PC-9 (cell line): ENCODE results near the gene SDK2. TPM values are rescaled to one million over a fixed set of nuclear protein-coding genes. Genes with fewer than 3 reads are reported as not detected.

Experiments used
- BruUV-seq: library from RNA; stranded (reverse); fragments of 400-500 nt; replicated peaks from 2 replicates; lab custom pipeline; 2021; lab: Mats Ljungman, UMichigan
- CTCF ChIA-PET: fragments of 300-600 bp; sonication (Branson Sonifier 250); formaldehyde crosslinking; loops from one replicate; lab custom pipeline; 2022; ENCODE audit warnings: antibody characterized with exemption; lab: Charles Lee
- POLR2A ChIA-PET: fragments of 300-600 bp; sonication (Branson Sonifier 250); formaldehyde crosslinking; loops from one replicate; lab custom pipeline; 2022; ENCODE audit warnings: antibody characterized with exemption; ENCODE audit not compliant: unreplicated experiment; lab: Charles Lee
- DNase-seq, 2 experiments: peaks; one replicate each; pipeline versions ENCODE4 v3.0.0 to v3.0.0-alpha.2; 2015 to 2022; ENCODE audit warnings: mixed read lengths in 1 of 2
- H2AFZ ChIP-seq: fragments of 200-600 bp; sonication (generic); 2 replicates; pipeline ENCODE4 v1.8.1; 2017; ENCODE audit warnings: antibody characterized with exemption
- H3F3A ChIP-seq: fragments of 200-600 bp; sonication (generic); 2 replicates; pipeline ENCODE4 v1.8.1; 2017; ENCODE audit warnings: antibody characterized with exemption, mild to moderate bottlenecking, low read depth; ENCODE audit not compliant: insufficient read depth
- H3K27ac ChIP-seq: fragments of 200-600 bp; sonication (generic); 2 replicates; pipeline ENCODE4 v1.6.1; 2016; ENCODE audit warnings: mixed run types
- H3K27me3 ChIP-seq: fragments of 200-600 bp; sonication (generic); 2 replicates; pipeline ENCODE4 v1.6.1; 2016; ENCODE audit warnings: low read depth, mixed run types; ENCODE audit not compliant: insufficient read depth
- H3K36me3 ChIP-seq: fragments of 200-600 bp; sonication (generic); 2 replicates; pipeline ENCODE4 v1.6.1; 2016; ENCODE audit warnings: low read depth, mixed run types
- H3K4me1 ChIP-seq: fragments of 200-600 bp; sonication (generic); replicated peaks from 2 replicates; pipeline ENCODE4 v1.6.1; 2016; ENCODE audit warnings: mixed run types; ENCODE audit not compliant: insufficient read depth
- H3K4me2 ChIP-seq: fragments of 200-600 bp; sonication (generic); 2 replicates; pipeline ENCODE4 v1.6.1; 2017; ENCODE audit warnings: mixed run types
- H3K4me3 ChIP-seq: fragments of 200-600 bp; sonication (generic); 2 replicates; pipeline ENCODE4 v1.6.1; 2016; ENCODE audit warnings: mixed run types
- H3K79me2 ChIP-seq: fragments of 200-600 bp; sonication (generic); 2 replicates; pipeline ENCODE4 v1.6.1; 2017; ENCODE audit warnings: low read depth, mixed run types
- H3K9me2 ChIP-seq: fragments of 200-600 bp; sonication (generic); 2 replicates; pipeline ENCODE4 v1.8.1; 2017; ENCODE audit warnings: mild to moderate bottlenecking; ENCODE audit not compliant: insufficient read depth
- H3K9me3 ChIP-seq: fragments of 200-600 bp; sonication (generic); 2 replicates; pipeline ENCODE4 v1.8.1; 2016; ENCODE audit warnings: low read depth; ENCODE audit not compliant: insufficient read depth
- H4K20me1 ChIP-seq: fragments of 200-600 bp; sonication (generic); 2 replicates; pipeline ENCODE4 v1.8.1; 2017; ENCODE audit not compliant: insufficient read depth
- EZH2 ChIP-seq: fragments of 200-600 bp; sonication (generic); IDR thresholded peaks from 2 replicates; pipeline ENCODE4 v1.8.0; 2017; ENCODE audit warnings: antibody characterized with exemption, low read depth
- intact Hi-C: fragments of 100-400 bp; cut with micrococcal nuclease; formaldehyde crosslinking; loops from one replicate; pipeline ENCODE4 v1.10.0; 2022; ENCODE audit not compliant: unreplicated experiment
- total RNA-seq: library from RNA; stranded (reverse); gene quantifications from 2 replicates; pipeline ENCODE4 v1.2.3, GENCODE V29; 2021
- TF ChIP-seq, protein P1 (sequence below): fragments of 200-600 bp; sonication (generic); conservative IDR thresholded peaks from 2 replicates; pipeline ENCODE4 v1.6.1; 2017; ENCODE audit warnings: mixed run types, antibody characterized with exemption, mild to moderate bottlenecking, moderate library complexity

Gene SDK2
- total RNA-seq, 1 experiment from 2014 or later, result 0.04 TPM

DNA sequence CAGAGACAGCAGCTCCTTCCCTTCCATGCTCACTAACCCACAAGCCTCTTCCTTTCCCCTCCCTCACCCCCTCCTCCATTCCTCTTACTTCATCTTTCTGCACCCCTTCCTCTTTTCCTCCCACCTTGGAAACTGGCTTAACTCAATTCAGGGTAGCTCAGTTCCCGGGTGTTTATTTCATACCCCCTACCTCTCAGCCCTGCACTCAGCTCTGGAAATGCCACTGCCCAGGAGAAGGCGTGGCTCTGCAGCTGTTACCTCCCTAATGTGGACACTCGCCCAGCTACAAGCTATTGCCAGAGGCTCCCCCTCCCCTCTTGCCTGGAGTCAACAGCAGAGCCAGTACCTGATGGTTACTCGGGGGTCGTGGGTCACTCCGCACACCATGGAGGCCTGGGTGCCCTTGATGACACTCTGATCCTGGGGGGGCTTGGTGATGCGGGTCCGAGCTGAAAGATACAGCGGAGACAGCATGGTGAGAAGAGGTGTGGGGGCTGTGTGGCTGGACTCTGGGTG is 214.0 kb downstream of the SDK2 start:
- ChIA-PET CTCF (interaction anchor here (0.6 to 0.8 kb wide), 3 partner anchors 248 to 747 kb away, joined by 3 to 5 read pairs (median 3); no protein-coding TSS in a partner anchor), POLR2A (no interaction called here)
- TF ChIP-seq, protein P1, sequence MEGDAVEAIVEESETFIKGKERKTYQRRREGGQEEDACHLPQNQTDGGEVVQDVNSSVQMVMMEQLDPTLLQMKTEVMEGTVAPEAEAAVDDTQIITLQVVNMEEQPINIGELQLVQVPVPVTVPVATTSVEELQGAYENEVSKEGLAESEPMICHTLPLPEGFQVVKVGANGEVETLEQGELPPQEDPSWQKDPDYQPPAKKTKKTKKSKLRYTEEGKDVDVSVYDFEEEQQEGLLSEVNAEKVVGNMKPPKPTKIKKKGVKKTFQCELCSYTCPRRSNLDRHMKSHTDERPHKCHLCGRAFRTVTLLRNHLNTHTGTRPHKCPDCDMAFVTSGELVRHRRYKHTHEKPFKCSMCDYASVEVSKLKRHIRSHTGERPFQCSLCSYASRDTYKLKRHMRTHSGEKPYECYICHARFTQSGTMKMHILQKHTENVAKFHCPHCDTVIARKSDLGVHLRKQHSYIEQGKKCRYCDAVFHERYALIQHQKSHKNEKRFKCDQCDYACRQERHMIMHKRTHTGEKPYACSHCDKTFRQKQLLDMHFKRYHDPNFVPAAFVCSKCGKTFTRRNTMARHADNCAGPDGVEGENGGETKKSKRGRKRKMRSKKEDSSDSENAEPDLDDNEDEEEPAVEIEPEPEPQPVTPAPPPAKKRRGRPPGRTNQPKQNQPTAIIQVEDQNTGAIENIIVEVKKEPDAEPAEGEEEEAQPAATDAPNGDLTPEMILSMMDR, result no peak
- no peak for TF ChIP-seq EZH2
- H3K4me3 ChIP-seq, result no peak overlapping the region
- H3K4me2 ChIP-seq, result no peak overlapping the region
- no peaks in the 10 kb centered on the region for H4K20me1 ChIP-seq
- H3K9me2 ChIP-seq, result no peaks in the 10 kb centered on the region
- H3K36me3 ChIP-seq, result no peaks in the 10 kb centered on the region
- no peak overlapping the region for H3K27ac ChIP-seq
- intact Hi-C loops, result no loop called here
- peaks cover 94% of the 10 kb centered on the region for H3K27me3 ChIP-seq
- no peaks in the 10 kb centered on the region for H3K9me3 ChIP-seq
- no peaks in the 10 kb centered on the region for H3K79me2 ChIP-seq
- H2AFZ ChIP-seq, result no peak overlapping the region
- no peak for DNase-seq
- no peaks in the 10 kb centered on the region for H3F3A ChIP-seq
- BruUV-seq, result no TSS peak
- H3K4me1 ChIP-seq, result no peaks in the 10 kb centered on the region

DNA sequence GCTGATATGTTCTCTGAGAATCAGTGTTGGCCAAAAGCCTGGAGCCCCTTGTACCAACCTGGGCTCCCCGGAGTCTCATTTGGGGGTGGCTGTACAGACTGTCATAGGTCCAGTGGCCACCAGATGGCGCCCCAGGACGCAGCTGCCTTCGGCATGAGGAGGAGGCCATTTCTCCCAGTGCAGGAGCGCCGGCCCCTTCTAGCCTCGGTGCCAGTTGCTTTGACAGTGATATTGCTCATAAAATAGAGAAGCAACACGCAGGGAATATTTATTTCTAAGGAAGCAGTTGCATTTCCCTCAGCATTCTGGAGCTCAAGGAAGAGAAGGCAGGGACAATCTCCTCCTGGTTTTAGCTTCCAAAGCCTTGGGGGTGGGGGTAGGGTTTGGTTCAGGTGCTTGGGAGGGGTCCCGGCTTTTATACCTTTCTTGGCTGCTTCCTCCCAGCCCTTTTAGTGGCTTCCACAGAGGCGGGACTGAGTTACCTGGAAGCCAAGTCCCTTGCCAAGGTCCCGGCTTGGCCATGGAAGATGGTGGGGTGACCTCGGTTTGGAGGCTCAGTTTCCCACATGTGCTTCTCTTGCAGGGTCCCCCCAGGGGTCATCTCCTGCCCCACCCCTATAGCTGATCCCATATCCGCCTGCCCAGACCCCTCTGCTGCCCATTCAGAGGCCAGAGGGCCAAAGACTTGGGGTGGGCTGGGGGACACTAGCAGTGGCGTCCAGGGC is 214.6 kb downstream of the SDK2 start:
- Histone ChIP-seq H3F3A (no peaks in the 10 kb centered on the region), H3K9me2 (no peaks in the 10 kb centered on the region), H3K4me1 (no peaks in the 10 kb centered on the region), H3K27me3 (peaks cover 94% of the 10 kb centered on the region), H2AFZ (no peak overlapping the region), H3K27ac (no peak overlapping the region), H3K79me2 (no peaks in the 10 kb centered on the region), H3K4me2 (no peak overlapping the region), H4K20me1 (no peaks in the 10 kb centered on the region), H3K36me3 (no peaks in the 10 kb centered on the region), H3K9me3 (no peaks in the 10 kb centered on the region), H3K4me3 (no peak overlapping the region)
- ChIA-PET CTCF (interaction anchor here (0.7 to 0.8 kb wide), 2 partner anchors 746 to 747 kb away, joined by 3 read pairs; no protein-coding TSS in a partner anchor), POLR2A (no interaction called here)
- BruUV-seq, result no TSS peak
- intact Hi-C loops, result loop anchor here (1.0 to 5.0 kb wide), 4 partner anchors 281 to 747 kb away; no protein-coding TSS in a partner anchor
- peak; percentile 47 to 72 for DNase-seq
- TF ChIP-seq, protein P1, result peak; percentile 98
- TF ChIP-seq EZH2, result no peak

DNA sequence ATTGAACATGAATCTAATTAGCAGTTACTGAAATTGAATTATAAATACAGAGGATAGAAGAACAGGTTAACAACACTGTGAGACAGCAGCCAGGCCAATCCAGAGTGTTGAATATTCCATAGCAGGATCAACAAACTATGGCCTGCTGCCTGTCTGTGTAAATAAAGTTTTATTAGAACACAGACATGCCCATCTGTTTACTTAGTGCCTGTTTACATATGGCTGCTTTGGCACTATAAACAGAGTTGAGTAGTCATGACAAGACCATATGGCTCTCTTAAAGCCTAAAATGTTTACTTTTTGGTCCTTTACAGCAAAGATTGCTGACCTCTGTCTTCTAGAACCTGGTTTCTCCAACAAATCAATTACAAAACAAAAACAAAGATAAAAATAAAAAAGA is 217.0 kb downstream of the SDK2 start:
- no TSS peak for BruUV-seq
- CTCF ChIA-PET, result interaction anchor here (0.7 kb wide), 1 partner anchor 645 kb away, joined by 9 read pairs; no protein-coding TSS in a partner anchor

More for the DNA sequence above, 217.0 kb downstream of the SDK2 start:
- Histone ChIP-seq H3K4me2 (no peak overlapping the region), H3K79me2 (no peaks in the 10 kb centered on the region), H3F3A (no peaks in the 10 kb centered on the region), H3K27me3 (peaks cover 72% of the 10 kb centered on the region), H2AFZ (no peak overlapping the region), H3K4me1 (no peaks in the 10 kb centered on the region), H3K4me3 (no peak overlapping the region), H4K20me1 (no peaks in the 10 kb centered on the region), H3K9me3 (no peaks in the 10 kb centered on the region), H3K36me3 (no peaks in the 10 kb centered on the region), H3K9me2 (no peaks in the 10 kb centered on the region), H3K27ac (no peak overlapping the region)
- TF ChIP-seq EZH2, result no peak
- TF ChIP-seq, protein P1, result no peak
- no peak for DNase-seq
- POLR2A ChIA-PET, result no interaction called here
- intact Hi-C loops, result loop anchor here (1.0 to 5.0 kb wide), 2 partner anchors 700 to 772 kb away; no protein-coding TSS in a partner anchor
